Activated naive CD8-positive, alpha-beta T cell treated with anti-CD3 and anti-CD28 coated beads, Interleukin-2, amount 50 U/mL, for 24 hours (primary cell): ENCODE results near the gene RFESD.
"Not testable (repeated sequence)": the region's sequence is repeated elsewhere in the genome, so short reads cannot be mapped to it uniquely, and the experiment has no call there.

Source experiments
- ATAC-seq: fragments of 150-1000 bp; cut with Tn5 transposase; one replicate; pipeline ENCODE4 v1.10.0; 2021
- DNase-seq: peaks from one replicate; pipeline ENCODE4 v3.0.0; 2021
- H3K27ac Mint-ChIP-seq: one replicate; pipeline ENCODE4 v1.8.0; 2021; ENCODE audit warnings: mild to moderate bottlenecking, mixed read lengths
- H3K27me3 Mint-ChIP-seq: one replicate; pipeline ENCODE4 v1.8.0; 2021; ENCODE audit warnings: mixed read lengths
- H3K36me3 Mint-ChIP-seq: one replicate; pipeline ENCODE4 v1.8.0; 2021; ENCODE audit warnings: low read depth, mixed read lengths
- H3K4me1 Mint-ChIP-seq: one replicate; pipeline ENCODE4 v1.8.0; 2021; ENCODE audit warnings: mixed read lengths
- H3K4me3 Mint-ChIP-seq: one replicate; pipeline ENCODE4 v1.8.0; 2021; ENCODE audit warnings: mild to moderate bottlenecking, moderate library complexity, mixed read lengths
- H3K9me3 Mint-ChIP-seq: one replicate; pipeline ENCODE4 v1.8.0; 2021; ENCODE audit warnings: mixed read lengths

The RFESD gene

GRCh38 chr5:95697781-95698681 lies 51.5 kb downstream of the RFESD start:
- DNase-seq, result no peak
- H3K27ac Mint-ChIP-seq, result no peak overlapping the region

GRCh38 chr5:95699337-95699736 lies 52.8 kb downstream of the RFESD start:
- Mint-ChIP-seq H3K36me3 (no peaks in the 10 kb centered on the region), H3K4me1 (no peaks in the 10 kb centered on the region), H3K27ac (no peak overlapping the region), H3K4me3 (no peak overlapping the region), H3K27me3 (peaks cover 6% of the 10 kb centered on the region), H3K9me3 (no peaks in the 10 kb centered on the region)
- DNase-seq (no peak), ATAC-seq (no peak)

More at GRCh38 chr5:95697781-95698681, 51.5 kb downstream of the RFESD start:
- Mint-ChIP-seq H3K36me3 (no peaks in the 10 kb centered on the region), H3K4me1 (no peaks in the 10 kb centered on the region), H3K4me3 (no peak overlapping the region), H3K27me3 (peaks cover 6% of the 10 kb centered on the region), H3K9me3 (no peaks in the 10 kb centered on the region)
- no peak for ATAC-seq

- no peak overlapping the region for H3K4me3 Mint-ChIP-seq
- no peaks in the 10 kb centered on the region for H3K4me1 Mint-ChIP-seq
- no peaks in the 10 kb centered on the region for H3K9me3 Mint-ChIP-seq
- ATAC-seq (no peak), DNase-seq (no peak)
- no peak overlapping the region for H3K27ac Mint-ChIP-seq
- H3K27me3 Mint-ChIP-seq, result peaks cover 6% of the 10 kb centered on the region
- H3K36me3 Mint-ChIP-seq, result no peaks in the 10 kb centered on the region
Observed at GRCh38 chr5:95701074-95701473, 54.5 kb downstream of the RFESD start.

GRCh38 chr5:95704150-95704549 lies 57.6 kb downstream of the RFESD start:
- Mint-ChIP-seq H3K27me3 (no peaks in the 10 kb centered on the region), H3K27ac (no peak overlapping the region), H3K4me3 (no peak overlapping the region), H3K9me3 (no peaks in the 10 kb centered on the region), H3K36me3 (no peaks in the 10 kb centered on the region), H3K4me1 (no peaks in the 10 kb centered on the region)
- DNase-seq (no peak), ATAC-seq (no peak)

GRCh38 chr5:95706196-95706595 lies 59.6 kb downstream of the RFESD start:
- H3K4me1 Mint-ChIP-seq, H3K27ac Mint-ChIP-seq, H3K36me3 Mint-ChIP-seq, H3K9me3 Mint-ChIP-seq, ATAC-seq, H3K27me3 Mint-ChIP-seq, DNase-seq, H3K4me3 Mint-ChIP-seq: not testable (repeated sequence)

- Mint-ChIP-seq H3K4me3 (no peak overlapping the region), H3K27me3 (no peaks in the 10 kb centered on the region), H3K4me1 (no peaks in the 10 kb centered on the region), H3K9me3 (no peaks in the 10 kb centered on the region), H3K36me3 (no peaks in the 10 kb centered on the region), H3K27ac (no peak overlapping the region)
- no peak for ATAC-seq
- DNase-seq, result no peak
Observed at GRCh38 chr5:95707055-95707454, 60.5 kb downstream of the RFESD start.
